Measurements from ENCODE around the gene LIMCH1.
"Not testable (repeated sequence)": the region's sequence is repeated elsewhere in the genome, so short reads cannot be mapped to it uniquely, and the experiment has no call there.

The LIMCH1 gene

GRCh38 chr4:41611881-41612871 is 74.2 kb downstream of the LIMCH1 start:
- peak; percentile 3 for DNase-seq (ENCODE audit: low spot score)

GRCh38 chr4:41613386-41613785 is 75.4 kb downstream of the LIMCH1 start:
- DNase-seq (ENCODE audit: low spot score): no peak

- DNase-seq (ENCODE audit: low spot score): no peak
Observed at GRCh38 chr4:41613821-41614220, 75.9 kb downstream of the LIMCH1 start.

GRCh38 chr4:41614519-41614918 is 76.6 kb downstream of the LIMCH1 start:
- no peak for DNase-seq (ENCODE audit: low spot score)

- DNase-seq (ENCODE audit: low spot score): no peak
Observed at GRCh38 chr4:41619161-41619560, 81.2 kb downstream of the LIMCH1 start.

GRCh38 chr4:41620594-41621256 is 82.8 kb downstream of the LIMCH1 start:
- no peak for DNase-seq (ENCODE audit: low spot score)

- no peak for DNase-seq (ENCODE audit: low spot score)
Observed at GRCh38 chr4:41622787-41623186, 84.8 kb downstream of the LIMCH1 start.

GRCh38 chr4:41624765-41625164 is 86.8 kb downstream of the LIMCH1 start:
- DNase-seq (ENCODE audit: low spot score): no peak

GRCh38 chr4:41625531-41625930 is 87.6 kb downstream of the LIMCH1 start:
- no peak for DNase-seq (ENCODE audit: low spot score)

- DNase-seq (ENCODE audit: low spot score): no peak
Observed at GRCh38 chr4:41628936-41629335, 91.0 kb downstream of the LIMCH1 start.

- DNase-seq (ENCODE audit: low spot score): no peak
Observed at GRCh38 chr4:41631523-41631922, 93.6 kb downstream of the LIMCH1 start.

GRCh38 chr4:41632481-41633073 is 94.6 kb downstream of the LIMCH1 start:
- no peak for DNase-seq (ENCODE audit: low spot score)

GRCh38 chr4:41633321-41633720 is 95.4 kb downstream of the LIMCH1 start:
- DNase-seq (ENCODE audit: low spot score): no peak

- no peak for DNase-seq (ENCODE audit: low spot score)
Observed at GRCh38 chr4:41635441-41635840, 97.5 kb downstream of the LIMCH1 start.

GRCh38 chr4:41638203-41638602 is 100.2 kb downstream of the LIMCH1 start:
- DNase-seq (ENCODE audit: low spot score): no peak

- no peak for DNase-seq (ENCODE audit: low spot score)
Observed at GRCh38 chr4:41638866-41639265, 100.9 kb downstream of the LIMCH1 start.

- DNase-seq (ENCODE audit: low spot score): no peak
Observed at GRCh38 chr4:41639291-41639690, 101.3 kb downstream of the LIMCH1 start.

GRCh38 chr4:41640906-41641305 is 102.9 kb downstream of the LIMCH1 start:
- DNase-seq (ENCODE audit: low spot score): no peak

- not testable (repeated sequence) for DNase-seq (ENCODE audit: low spot score)
Observed at GRCh38 chr4:41642746-41643145, 104.8 kb downstream of the LIMCH1 start.

GRCh38 chr4:41643331-41643730 is 105.4 kb downstream of the LIMCH1 start:
- no peak for DNase-seq (ENCODE audit: low spot score)

GRCh38 chr4:41644288-41644914 is 106.4 kb downstream of the LIMCH1 start:
- no peak for DNase-seq (ENCODE audit: low spot score)

- no peak for DNase-seq (ENCODE audit: low spot score)
Observed at GRCh38 chr4:41644915-41645295, 106.9 kb downstream of the LIMCH1 start.

Data from RKO (cell line).